Chondrocyte (in vitro differentiated cells): Measurements from ENCODE around the gene PRTFDC1. TPM values are rescaled to one million over a fixed set of nuclear protein-coding genes. Genes with fewer than 3 reads are reported as not detected.

Source experiments
- DNase-seq: peaks from one replicate; pipeline ENCODE4 v3.0.0; 2021; ENCODE audit warnings: mixed read lengths, low spot score
- H3K27ac Mint-ChIP-seq: one replicate; pipeline ENCODE4 v1.8.0; 2021; ENCODE audit warnings: mild to moderate bottlenecking, moderate library complexity, mixed read lengths; ENCODE audit not compliant: unreplicated experiment
- H3K27me3 Mint-ChIP-seq: 2 replicates; pipeline ENCODE4 v1.8.0; 2021; ENCODE audit warnings: low read depth, mixed read lengths
- H3K36me3 Mint-ChIP-seq: 2 replicates; pipeline ENCODE4 v1.8.0; 2021; ENCODE audit warnings: low read depth, mixed read lengths
- H3K4me1 Mint-ChIP-seq: 2 replicates; pipeline ENCODE4 v1.8.0; 2021; ENCODE audit warnings: low read depth, mild to moderate bottlenecking, mixed read lengths
- H3K4me3 Mint-ChIP-seq: one replicate; pipeline ENCODE4 v1.8.0; 2021; ENCODE audit warnings: mild to moderate bottlenecking, moderate library complexity, mixed read lengths; ENCODE audit not compliant: unreplicated experiment
- H3K9me3 Mint-ChIP-seq: 2 replicates; pipeline ENCODE4 v1.8.0; 2021; ENCODE audit warnings: low read depth, mixed read lengths
- CTCF ChIP-seq: fragments of 200-600 bp; sonication (generic); IDR thresholded peaks from 2 replicates; pipeline ENCODE4 v1.5.0; 2021; ENCODE audit warnings: antibody characterized with exemption, mild to moderate bottlenecking, moderate library complexity
- total RNA-seq: library from RNA; stranded (reverse); gene quantifications from 3 replicates; pipeline ENCODE4 v1.2.1, GENCODE V29; 2021

PRTFDC1 gene
- total RNA-seq, 1 donor from 2014 or later, result 13.1 TPM

GRCh38 chr10:24849501-24850299 lies 102.7 kb downstream of the PRTFDC1 start:
- no peak for TF ChIP-seq CTCF
- Mint-ChIP-seq H3K27me3 (no peaks in the 10 kb centered on the region), H3K27ac (peak overlapping the region; percentile 39), H3K36me3 (no peaks in the 10 kb centered on the region), H3K4me3 (no peak overlapping the region), H3K9me3 (no peaks in the 10 kb centered on the region), H3K4me1 (peaks cover 50% of the 10 kb centered on the region)
- DNase-seq, result no peak

GRCh38 chr10:24849051-24849450 lies 103.4 kb downstream of the PRTFDC1 start:
- TF ChIP-seq CTCF, result no peak
- Mint-ChIP-seq H3K4me1 (peaks cover 46% of the 10 kb centered on the region), H3K4me3 (no peak overlapping the region), H3K27me3 (no peaks in the 10 kb centered on the region), H3K36me3 (no peaks in the 10 kb centered on the region), H3K27ac (peak overlapping the region; percentile 39), H3K9me3 (no peaks in the 10 kb centered on the region)
- no peak for DNase-seq

GRCh38 chr10:24848195-24848594 lies 104.2 kb downstream of the PRTFDC1 start:
- DNase-seq, result no peak
- H3K4me3 Mint-ChIP-seq, result peak overlapping the region; percentile 34
- H3K36me3 Mint-ChIP-seq, result no peaks in the 10 kb centered on the region
- TF ChIP-seq CTCF, result no peak
- no peaks in the 10 kb centered on the region for H3K27me3 Mint-ChIP-seq
- H3K27ac Mint-ChIP-seq, result peak overlapping the region; percentile 62
- no peaks in the 10 kb centered on the region for H3K9me3 Mint-ChIP-seq
- peaks cover 46% of the 10 kb centered on the region for H3K4me1 Mint-ChIP-seq

GRCh38 chr10:24847112-24848070 lies 105.0 kb downstream of the PRTFDC1 start:
- Mint-ChIP-seq H3K9me3 (no peaks in the 10 kb centered on the region), H3K36me3 (no peaks in the 10 kb centered on the region), H3K4me1 (peaks cover 46% of the 10 kb centered on the region), H3K4me3 (no peak overlapping the region), H3K27ac (no peak overlapping the region), H3K27me3 (no peaks in the 10 kb centered on the region)
- no peak for TF ChIP-seq CTCF
- no peak for DNase-seq

GRCh38 chr10:24844742-24845141 lies 107.7 kb downstream of the PRTFDC1 start:
- no peaks in the 10 kb centered on the region for H3K36me3 Mint-ChIP-seq
- no peak for TF ChIP-seq CTCF
- H3K4me1 Mint-ChIP-seq, result peaks cover 30% of the 10 kb centered on the region
- H3K27ac Mint-ChIP-seq, result no peak overlapping the region
- no peaks in the 10 kb centered on the region for H3K9me3 Mint-ChIP-seq
- DNase-seq, result no peak
- H3K27me3 Mint-ChIP-seq, result no peaks in the 10 kb centered on the region
- no peak overlapping the region for H3K4me3 Mint-ChIP-seq
